K562 (cell line): Measurements from ENCODE around the gene KCND1.

Source experiments
- CBFB ChIP-seq: sonication (generic); formaldehyde crosslinking; IDR thresholded peaks from 2 replicates; pipeline ENCODE4 v1.4.0; 2020; ENCODE audit warnings: mild to moderate bottlenecking, missing genetic modification reagents
- ETV6 ChIP-seq, 3 experiments: fragments of 150-350 bp in 1 of 3; sonication (generic) in 1 of 3; formaldehyde crosslinking in 1 of 3; IDR thresholded peaks; 2 replicates each; pipeline versions ENCODE4 v1.6.1 to v1.8.0; 2014 to 2022; ENCODE audit warnings: borderline replicate concordance in 2 of 3, low read depth in 2 of 3, antibody characterized with exemption in 1 of 3, low read length in 1 of 3, mild to moderate bottlenecking in 1 of 3, missing genetic modification reagents in 1 of 3
- MYNN ChIP-seq, 2 experiments: sonication (generic); formaldehyde crosslinking in 1 of 2; IDR thresholded peaks; 2 replicates each; pipeline versions ENCODE4 v1.5.0 to v1.6.1; 2016 to 2020; ENCODE audit warnings: antibody characterized with exemption in 1 of 2, missing genetic modification reagents in 1 of 2
- NBN ChIP-seq: fragments of 450-650 bp; IDR thresholded peaks from 2 replicates; pipeline ENCODE4 v1.6.1; 2016; ENCODE audit warnings: low read depth, mild to moderate bottlenecking
- RCOR1 ChIP-seq, 2 experiments: IDR thresholded peaks; 2 replicates each; pipeline ENCODE4 v1.6.1; 2012; ENCODE audit warnings: low read depth in 2 of 2, low read length in 2 of 2, borderline replicate concordance in 1 of 2, improper control_type of control experiment in 1 of 2
- RFX5 ChIP-seq: IDR thresholded peaks from 2 replicates; pipeline ENCODE4 v1.6.1; 2011; ENCODE audit warnings: low read depth, mild to moderate bottlenecking, improper control_type of control experiment, low read length
- SREBF2 ChIP-seq: sonication (generic); formaldehyde crosslinking; IDR thresholded peaks from 2 replicates; pipeline ENCODE4 v1.4.0; 2020; ENCODE audit warnings: mild to moderate bottlenecking, missing genetic modification reagents
- ZBTB8A ChIP-seq: fragments of 450-650 bp; IDR thresholded peaks from 2 replicates; pipeline ENCODE4 v1.6.1; 2018; ENCODE audit warnings: mild to moderate bottlenecking, moderate library complexity; ENCODE audit not compliant: partially characterized antibody
- ZNF224 ChIP-seq: sonication (generic); formaldehyde crosslinking; IDR thresholded peaks from 2 replicates; pipeline ENCODE4 v1.8.0; 2022; ENCODE audit warnings: mild to moderate bottlenecking, missing genetic modification reagents

GRCh38 chrX:48957477-48957826 is 14.2 kb downstream of the KCND1 start, which contains the start of gene OTUD5:
- TF ChIP-seq MYNN (IDR thresholded peaks at IDR 0.05), result no peak
- no peak for TF ChIP-seq MYNN (CRISPR knock-in tag; IDR thresholded peaks at IDR 0.05)
- TF ChIP-seq ZBTB8A, result no peak
- TF ChIP-seq ETV6 (IDR thresholded peaks at IDR 0.05; ENCODE audit: borderline replicate concordance in 1 of 2, low read depth in 2 of 2, low read length in 1 of 2), result no peak
- no peak for TF ChIP-seq ETV6 (CRISPR knock-in tag; IDR thresholded peaks at IDR 0.05; ENCODE audit: borderline replicate concordance)
- no peak for TF ChIP-seq NBN
- TF ChIP-seq RCOR1 (IDR thresholded peaks at IDR 0.05; ENCODE audit: borderline replicate concordance in 1 of 2, low read depth in 2 of 2, low read length in 2 of 2), result no peak
- no peak for TF ChIP-seq RFX5
- no peak for TF ChIP-seq SREBF2 (CRISPR knock-in tag)
- no peak for TF ChIP-seq CBFB (CRISPR knock-in tag)
- TF ChIP-seq ZNF224 (CRISPR knock-in tag), result no peak
